SW 1271 (cell line): ENCODE results near the gene AUNIP.

ENCODE experiments used
- DNase-seq, 2 experiments: peaks; one replicate each; lab custom pipeline; 2025; lab: John Stamatoyannopoulos, UW

Gene AUNIP

GRCh38 chr1:25828491-25828890 is 30.8 kb downstream of the AUNIP start:
- DNase-seq, result no peak

- DNase-seq, result no peak
Observed at GRCh38 chr1:25826571-25826970, 32.7 kb downstream of the AUNIP start.

- DNase-seq, result no peak
Observed at GRCh38 chr1:25825605-25826004, 33.7 kb downstream of the AUNIP start.

GRCh38 chr1:25821630-25822091 is 37.6 kb downstream of the AUNIP start:
- no peak for DNase-seq

GRCh38 chr1:25821112-25821476 is 38.2 kb downstream of the AUNIP start:
- DNase-seq, result no peak

GRCh38 chr1:25820247-25821111 is 38.8 kb downstream of the AUNIP start:
- peak in 1 of 2 experiments; percentile 9 for DNase-seq

GRCh38 chr1:25819491-25820246 is 39.6 kb downstream of the AUNIP start, which contains the start of gene MTFR1L:
MTFR1L (plus strand) TSS chr1:25819954; CDS start chr1:25823105, 3,151 bp downstream.
- DNase-seq, result peak; percentile 45 to 59

GRCh38 chr1:25818569-25818968 is 40.7 kb downstream of the AUNIP start:
- DNase-seq, result no peak

GRCh38 chr1:25817840-25818501 is 41.3 kb downstream of the AUNIP start:
- no peak for DNase-seq

GRCh38 chr1:25816112-25816718 is 43.0 kb downstream of the AUNIP start:
- DNase-seq, result no peak

GRCh38 chr1:25815208-25816111 is 43.8 kb downstream of the AUNIP start:
- DNase-seq, result no peak

- DNase-seq, result no peak
Observed at GRCh38 chr1:25814549-25815087, 44.6 kb downstream of the AUNIP start.

- no peak for DNase-seq
Observed at GRCh38 chr1:25813734-25814471, 45.4 kb downstream of the AUNIP start.

- no peak for DNase-seq
Observed at GRCh38 chr1:25813071-25813733, 46.1 kb downstream of the AUNIP start.

GRCh38 chr1:25811384-25812082 is 47.7 kb downstream of the AUNIP start:
- DNase-seq, result no peak

GRCh38 chr1:25810341-25811299 is 48.6 kb downstream of the AUNIP start:
- peak in 1 of 2 experiments; percentile 32 for DNase-seq

GRCh38 chr1:25809929-25810328 is 49.3 kb downstream of the AUNIP start:
- no peak for DNase-seq
